Gastrocnemius medialis (tissue), 4 donors: Measurements from ENCODE around the gene PAXX. TPM values are rescaled to one million over a fixed set of nuclear protein-coding genes. Genes with fewer than 3 reads are reported as not detected.

Experiments
- ATAC-seq, 2 donors: fragments of 150-250 bp; one replicate each; pipeline ENCODE4 v1.9.1; 2016
- DNase-seq, 2 donors: peaks; one replicate each; pipeline ENCODE4 v3.0.0-alpha.2; 2019
- H3K27ac ChIP-seq, 4 donors: fragments of 200-600 bp; sonication (generic); 1 replicate in 1 of 4; 2 replicates in 3 of 4; pipeline ENCODE4 v1.5.1; 2016 to 2018; ENCODE audit warnings: mild to moderate bottlenecking in 2 of 4, moderate library complexity in 1 of 4
- H3K27me3 ChIP-seq, 3 donors: fragments of 200-600 bp; sonication (generic) in 2 of 3; 1 replicate in 1 of 3; 2 replicates in 2 of 3; pipeline versions ENCODE4 v1.5.1 to v1.6.0; 2016 to 2019; ENCODE audit warnings: mild to moderate bottlenecking in 1 of 3, moderate library complexity in 1 of 3
- H3K36me3 ChIP-seq, 2 donors: fragments of 200-600 bp; sonication (generic) in 1 of 2; one replicate each; pipeline ENCODE4 v1.5.1; 2017 to 2018
- H3K4me1 ChIP-seq, 2 donors: fragments of 200-600 bp; sonication (generic) in 1 of 2; one replicate each; pipeline ENCODE4 v1.5.1; 2016 to 2017; ENCODE audit warnings: mild to moderate bottlenecking in 2 of 2
- H3K4me3 ChIP-seq, 4 donors: fragments of 200-600 bp; sonication (generic) in 3 of 4; 1 replicate in 1 of 4; 2 replicates in 3 of 4; pipeline ENCODE4 v1.5.1; 2016 to 2019; ENCODE audit warnings: mild to moderate bottlenecking in 2 of 4
- H3K9me3 ChIP-seq, 3 donors: fragments of 200-600 bp; sonication (generic) in 2 of 3; 1 replicate in 1 of 3; 2 replicates in 2 of 3; pipeline ENCODE4 v1.5.1; 2016 to 2019
- CTCF ChIP-seq, 5 experiments: fragments of 450-650 bp in 3 of 5; fragments of 200-600 bp in 2 of 5; sonication (generic) in 2 of 5; IDR thresholded peaks in 4 of 5; conservative IDR thresholded peaks in 1 of 5; 1 replicate in 4 of 5; 2 replicates in 1 of 5; pipeline ENCODE4 v1.5.1; 2016 to 2019; ENCODE audit warnings: antibody characterized with exemption in 5 of 5, mild to moderate bottlenecking in 3 of 5, moderate library complexity in 3 of 5
- POLR2A ChIP-seq, 2 donors: fragments of 450-650 bp; IDR thresholded peaks; one replicate each; pipeline ENCODE4 v1.6.1; 2017; ENCODE audit warnings: antibody characterized with exemption in 2 of 2, mild to moderate bottlenecking in 2 of 2, moderate library complexity in 2 of 2
- in situ Hi-C, 4 donors: fragments of 200-750 bp; cut with MboI; loops; one replicate each; pipeline versions ENCODE4 v1.15.0 to v1.8.0; 2017; ENCODE audit warnings: low sequenced_read_pairs in 4 of 4
- intact Hi-C: fragments of 100-400 bp; cut with DNase I; formaldehyde crosslinking; loops from one replicate; pipeline ENCODE4 v1.15.1; 2023; ENCODE audit warnings: low total_unique reads
- total RNA-seq, 4 donors: library from RNA; depleted of rRNA; stranded (reverse); fragments of >200 nt; gene quantifications; one replicate each; pipeline versions ENCODE4 v1.1.0 to v1.2.3, GENCODE V29; 2016

The PAXX gene
- total RNA-seq, 4 donors from 2014 or later: 10.8 to 15.6 (median 14.6) TPM

- Histone ChIP-seq H3K36me3 (peaks cover 0 to 3% of the 10 kb centered on the region in 2 donors), H3K4me3 (no peak overlapping the region), H3K27ac (no peak overlapping the region), H3K27me3 (peaks cover 19 to 26% (median 23%) of the 10 kb centered on the region in 3 donors), H3K4me1 (peaks cover 6 to 16% of the 10 kb centered on the region in 2 donors), H3K9me3 (no peaks in the 10 kb centered on the region)
- ATAC-seq (no peak), DNase-seq (no peak)
- intact Hi-C loops: no loop called here
- in situ Hi-C loops: no loop called here
- TF ChIP-seq POLR2A (IDR thresholded peaks at IDR 0.05): no peak
- no peak for TF ChIP-seq CTCF (IDR thresholded peaks at IDR 0.05 in 4 of 5, conservative IDR thresholded peaks at IDR 0.05 in 1 of 5)
These were observed 3.4 kb upstream of the PAXX start for GRCh38 chr9:136988872-136989271.

GRCh38 chr9:136990242-136990911 lies 1.8 kb upstream of the PAXX start:
- no peak overlapping the region for H3K4me3 ChIP-seq
- ATAC-seq: no peak
- peaks cover 12 to 15% (median 14%) of the 10 kb centered on the region in 3 donors for H3K27me3 ChIP-seq
- H3K4me1 ChIP-seq: peaks cover 6 to 12% of the 10 kb centered on the region in 2 donors
- TF ChIP-seq POLR2A (IDR thresholded peaks at IDR 0.05) (no peak), CTCF (IDR thresholded peaks at IDR 0.05 in 4 of 5, conservative IDR thresholded peaks at IDR 0.05 in 1 of 5) (no peak)
- no peak overlapping the region for H3K27ac ChIP-seq
- no peak for DNase-seq
- intact Hi-C loops: loop anchor here (5.0 kb wide), 1 partner anchor 143 kb away; the partner anchor contains the start of gene PHPT1
- in situ Hi-C loops: no loop called here
- no peaks in the 10 kb centered on the region for H3K9me3 ChIP-seq
- H3K36me3 ChIP-seq: peaks cover 0 to 7% of the 10 kb centered on the region in 2 donors

- Histone ChIP-seq H3K36me3 (peaks cover 0 to 7% of the 10 kb centered on the region in 2 donors), H3K9me3 (no peaks in the 10 kb centered on the region), H3K27ac (peak overlapping the region; percentile 58 to 86 (median 80)), H3K4me1 (peaks cover 6 to 12% of the 10 kb centered on the region in 2 donors), H3K27me3 (peaks cover 14 to 19% (median 18%) of the 10 kb centered on the region in 3 donors), H3K4me3 (peak overlapping the region; percentile 65 to 95 (median 82))
- ATAC-seq (no peak), DNase-seq (no peak)
- TF ChIP-seq CTCF (IDR thresholded peaks at IDR 0.05 in 4 of 5, conservative IDR thresholded peaks at IDR 0.05 in 1 of 5): no peak
- no peak for TF ChIP-seq POLR2A (IDR thresholded peaks at IDR 0.05)
- in situ Hi-C loops (no loop called here), intact Hi-C loops (loop anchor here (1.0 to 5.0 kb wide), 4 partner anchors 15 to 146 kb away; partner anchors contain the start of genes PHPT1 and TRAF2)
These were observed 672 bp downstream of the PAXX start for GRCh38 chr9:136992819-136993369.

- DNase-seq (no peak), ATAC-seq (no peak)
- TF ChIP-seq POLR2A (IDR thresholded peaks at IDR 0.05): no peak
- no peak for TF ChIP-seq CTCF (IDR thresholded peaks at IDR 0.05 in 4 of 5, conservative IDR thresholded peaks at IDR 0.05 in 1 of 5)
- H3K27me3 ChIP-seq: peaks cover 14 to 19% (median 18%) of the 10 kb centered on the region in 3 donors
- in situ Hi-C loops (no loop called here), intact Hi-C loops (loop anchor here (5.0 kb wide), 1 partner anchor 147 kb away; the partner anchor contains the start of gene PHPT1)
- H3K4me3 ChIP-seq: no peak overlapping the region
- H3K27ac ChIP-seq: no peak overlapping the region
- H3K4me1 ChIP-seq: peaks cover 6 to 12% of the 10 kb centered on the region in 2 donors
- H3K36me3 ChIP-seq: peaks cover 0 to 7% of the 10 kb centered on the region in 2 donors
- no peaks in the 10 kb centered on the region for H3K9me3 ChIP-seq
These were observed 2.1 kb downstream of the PAXX start for GRCh38 chr9:136994180-136994887.
